IPS DF 6.9 (cell line): ENCODE measurements around the gene NTM.

Experiments used
- DNase-seq: peaks from one replicate; pipeline ENCODE4 v3.0.0-alpha.2; 2013; ENCODE audit warnings: low read depth, low spot score
- H3K27ac ChIP-seq: one replicate; pipeline ENCODE4 v1.5.1; 2013; ENCODE audit warnings: low read length, control low read depth
- H3K27me3 ChIP-seq: 2 replicates; pipeline ENCODE4 v1.6.1; 2013; ENCODE audit warnings: mild to moderate bottlenecking, low read length; ENCODE audit not compliant: control insufficient read depth, insufficient read depth
- H3K36me3 ChIP-seq: 2 replicates; pipeline ENCODE4 v1.6.1; 2013; ENCODE audit warnings: low read length; ENCODE audit not compliant: control insufficient read depth, insufficient read depth
- H3K4me1 ChIP-seq: 2 replicates; pipeline ENCODE4 v1.6.1; 2013; ENCODE audit warnings: low read length; ENCODE audit not compliant: control insufficient read depth, insufficient read depth
- H3K4me3 ChIP-seq: 2 replicates; pipeline ENCODE4 v1.5.1; 2013; ENCODE audit warnings: mild to moderate bottlenecking, low read length
- H3K9me3 ChIP-seq: 2 replicates; pipeline ENCODE4 v1.6.1; 2013; ENCODE audit warnings: low read length, inconsistent platforms; ENCODE audit not compliant: control insufficient read depth, insufficient read depth
- WGBS: extraction: QIAGEN DNeasy Blood & Tissue Kit; methylation state at CpG from one replicate; pipeline ENCODE4 v1.1.7; 2013; ENCODE audit warnings: mixed read lengths, missing lambda C conversion rate; ENCODE audit not compliant: insufficient read length, insufficient coverage; 5-methylcytosine and 5-hydroxymethylcytosine counted together

Gene NTM

DNA sequence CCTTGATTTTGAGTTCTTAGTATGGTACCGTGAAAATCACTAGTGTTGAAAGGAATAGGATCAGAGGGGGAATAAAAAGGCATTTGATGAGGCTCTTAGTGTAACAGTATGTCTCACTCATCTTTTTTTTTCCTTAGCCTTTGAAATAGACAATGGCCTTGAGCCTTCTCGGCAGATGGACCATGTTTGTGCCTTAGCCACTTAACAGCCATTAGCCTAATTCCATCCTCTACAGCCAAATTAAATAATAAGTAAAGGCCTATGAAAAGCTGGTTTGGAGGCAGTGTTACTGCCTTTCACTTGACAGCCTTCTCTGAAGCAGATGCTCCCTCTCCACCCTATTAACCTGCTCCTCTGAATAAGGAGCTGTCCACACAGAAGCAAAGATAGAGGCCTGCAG is 580.7 kb downstream of the NTM start:
- Histone ChIP-seq H3K27me3 (no peaks in the 10 kb centered on the region), H3K4me1 (peaks cover 4% of the 10 kb centered on the region; the same call in 1 of the 2 replicates), H3K9me3 (no peaks in the 10 kb centered on the region), H3K27ac (no peak overlapping the region), H3K36me3 (no peaks in the 10 kb centered on the region), H3K4me3 (no peak overlapping the region)
- no peak for DNase-seq
- no CpG with 5 or more reads among the region's 2 CpGs for WGBS

- no CpG with 5 or more reads among the region's 10 CpGs for whole genome bisulfite sequencing
- DNase-seq, result no peak
These were observed 583.7 kb downstream of the NTM start for GRCh38 chr11:131954146-131954545.

DNA sequence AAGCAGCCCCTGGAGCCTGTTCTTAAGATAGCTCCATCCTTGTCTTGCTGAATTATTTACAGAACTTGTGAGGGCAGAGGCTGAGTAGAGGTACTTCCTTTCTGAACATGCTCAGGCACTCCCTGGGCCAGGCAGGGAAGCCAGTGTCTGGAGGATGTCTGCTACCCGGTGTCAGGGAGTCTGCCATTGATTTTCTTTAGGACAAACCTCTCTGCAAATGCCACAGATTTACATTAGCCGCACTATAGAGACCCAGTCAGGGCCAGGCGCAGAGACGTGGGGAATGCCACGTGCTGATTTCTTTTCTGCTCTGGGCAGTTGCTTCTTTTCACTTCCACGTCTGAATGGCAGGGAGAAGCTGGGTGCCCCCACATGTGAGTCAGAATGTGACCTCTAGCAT is 585.5 kb downstream of the NTM start:
- no peak for DNase-seq
- no peak overlapping the region for H3K4me3 ChIP-seq
- no CpG with 5 or more reads among the region's 6 CpGs for WGBS
- H3K27me3 ChIP-seq, result no peaks in the 10 kb centered on the region
- no peak overlapping the region for H3K27ac ChIP-seq
- peaks cover 4% of the 10 kb centered on the region; the same call in 1 of the 2 replicates for H3K4me1 ChIP-seq
- H3K9me3 ChIP-seq, result no peaks in the 10 kb centered on the region
- no peaks in the 10 kb centered on the region for H3K36me3 ChIP-seq

More at GRCh38 chr11:131954146-131954545, 583.7 kb downstream of the NTM start:
- no peaks in the 10 kb centered on the region for H3K9me3 ChIP-seq
- no peaks in the 10 kb centered on the region for H3K27me3 ChIP-seq
- H3K36me3 ChIP-seq, result no peaks in the 10 kb centered on the region
- no peak overlapping the region for H3K27ac ChIP-seq
- peaks cover 4% of the 10 kb centered on the region; the same call in 1 of the 2 replicates for H3K4me1 ChIP-seq
- no peak overlapping the region for H3K4me3 ChIP-seq

- DNase-seq, result no peak
- H3K27me3 ChIP-seq, result no peaks in the 10 kb centered on the region
- H3K4me1 ChIP-seq, result peaks cover 4% of the 10 kb centered on the region; the same call in 1 of the 2 replicates
- no peak overlapping the region for H3K4me3 ChIP-seq
- H3K27ac ChIP-seq, result no peak overlapping the region
- no peaks in the 10 kb centered on the region for H3K9me3 ChIP-seq
- WGBS, result no CpG with 5 or more reads among the region's 2 CpGs
- H3K36me3 ChIP-seq, result no peaks in the 10 kb centered on the region
These were observed 586.8 kb downstream of the NTM start for GRCh38 chr11:131957201-131957600.

GRCh38 chr11:131957875-131958274 is 587.5 kb downstream of the NTM start:
- DNase-seq, result no peak
- H3K4me1 ChIP-seq, result peaks cover 4% of the 10 kb centered on the region; the same call in 1 of the 2 replicates

GRCh38 chr11:131962818-131963217 is 592.4 kb downstream of the NTM start:
- no CpG with 5 or more reads among the region's 7 CpGs for WGBS
- H3K27ac ChIP-seq, result no peak overlapping the region
- H3K4me1 ChIP-seq, result no peaks in the 10 kb centered on the region
- no peaks in the 10 kb centered on the region for H3K9me3 ChIP-seq
- no peak overlapping the region for H3K4me3 ChIP-seq
- DNase-seq, result no peak
- no peaks in the 10 kb centered on the region for H3K36me3 ChIP-seq
- no peaks in the 10 kb centered on the region for H3K27me3 ChIP-seq

More at GRCh38 chr11:131957875-131958274, 587.5 kb downstream of the NTM start:
- no CpG with 5 or more reads among the region's 6 CpGs for WGBS
- Histone ChIP-seq H3K27ac (no peak overlapping the region), H3K27me3 (no peaks in the 10 kb centered on the region), H3K4me3 (no peak overlapping the region), H3K36me3 (no peaks in the 10 kb centered on the region), H3K9me3 (no peaks in the 10 kb centered on the region)

- no peak overlapping the region for H3K4me3 ChIP-seq
- no peak for DNase-seq
- H3K36me3 ChIP-seq, result no peaks in the 10 kb centered on the region
- WGBS, result 100% methylated on average over 4 of the region's 9 CpGs
- no peaks in the 10 kb centered on the region for H3K4me1 ChIP-seq
- no peaks in the 10 kb centered on the region for H3K27me3 ChIP-seq
- H3K27ac ChIP-seq, result no peak overlapping the region
- H3K9me3 ChIP-seq, result no peaks in the 10 kb centered on the region
These were observed 594.5 kb downstream of the NTM start for GRCh38 chr11:131964698-131965483.

DNA sequence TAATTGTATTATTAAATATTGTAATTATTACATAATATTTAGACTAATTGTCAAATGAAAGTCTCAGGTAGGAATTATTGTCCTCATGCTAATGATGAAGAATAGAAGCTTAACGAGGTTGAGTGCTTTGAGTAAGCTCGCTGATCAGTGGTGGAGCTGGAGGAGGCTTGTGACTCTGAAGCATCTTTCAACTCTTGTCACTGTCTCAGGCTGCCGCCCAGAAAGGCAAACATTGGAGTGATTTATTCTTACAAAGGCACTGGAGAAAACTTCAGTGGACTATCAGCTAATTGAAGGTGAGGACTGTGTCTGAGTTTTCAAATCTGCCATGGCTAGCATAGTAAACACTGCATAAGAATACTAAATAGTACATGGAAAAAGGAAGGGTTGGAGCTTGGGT is 595.1 kb downstream of the NTM start:
- Histone ChIP-seq H3K27ac (no peak overlapping the region), H3K4me1 (no peaks in the 10 kb centered on the region), H3K4me3 (no peak overlapping the region), H3K36me3 (no peaks in the 10 kb centered on the region), H3K27me3 (no peaks in the 10 kb centered on the region), H3K9me3 (no peaks in the 10 kb centered on the region)
- no peak for DNase-seq
- WGBS, result no CpG with 5 or more reads among the region's 3 CpGs

DNA sequence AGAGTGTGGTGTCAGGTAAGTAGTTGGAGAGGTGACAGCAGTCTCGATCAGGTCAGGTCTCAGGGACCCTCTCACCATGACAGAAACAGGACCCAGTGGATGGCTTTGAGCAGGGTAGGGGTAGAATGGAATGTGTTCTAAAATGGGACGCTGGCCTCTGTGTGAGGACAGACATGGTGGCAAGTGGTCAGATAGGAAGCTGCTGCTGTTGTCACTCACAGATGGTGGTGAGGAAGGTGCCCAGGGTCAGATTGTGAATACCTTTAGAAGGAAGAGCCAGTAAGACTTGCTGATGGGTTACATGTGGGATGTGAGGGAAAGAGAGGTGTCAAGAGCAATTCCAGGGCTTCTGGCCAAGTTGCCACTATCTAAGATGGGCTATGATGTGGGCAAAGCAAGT is 596.3 kb downstream of the NTM start:
- Histone ChIP-seq H3K36me3 (no peaks in the 10 kb centered on the region), H3K4me1 (no peaks in the 10 kb centered on the region), H3K27ac (no peak overlapping the region), H3K9me3 (no peaks in the 10 kb centered on the region), H3K27me3 (no peaks in the 10 kb centered on the region), H3K4me3 (no peak overlapping the region)
- no CpG with 5 or more reads among the region's 2 CpGs for WGBS
- no peak for DNase-seq

- no peak overlapping the region for H3K27ac ChIP-seq
- no peaks in the 10 kb centered on the region for H3K4me1 ChIP-seq
- no peaks in the 10 kb centered on the region for H3K36me3 ChIP-seq
- no peaks in the 10 kb centered on the region for H3K27me3 ChIP-seq
- WGBS, result no CpG with 5 or more reads among the region's 2 CpGs
- no peak for DNase-seq
- H3K4me3 ChIP-seq, result no peak overlapping the region
- H3K9me3 ChIP-seq, result no peaks in the 10 kb centered on the region
These were observed 598.8 kb downstream of the NTM start for GRCh38 chr11:131969261-131969660.

DNA sequence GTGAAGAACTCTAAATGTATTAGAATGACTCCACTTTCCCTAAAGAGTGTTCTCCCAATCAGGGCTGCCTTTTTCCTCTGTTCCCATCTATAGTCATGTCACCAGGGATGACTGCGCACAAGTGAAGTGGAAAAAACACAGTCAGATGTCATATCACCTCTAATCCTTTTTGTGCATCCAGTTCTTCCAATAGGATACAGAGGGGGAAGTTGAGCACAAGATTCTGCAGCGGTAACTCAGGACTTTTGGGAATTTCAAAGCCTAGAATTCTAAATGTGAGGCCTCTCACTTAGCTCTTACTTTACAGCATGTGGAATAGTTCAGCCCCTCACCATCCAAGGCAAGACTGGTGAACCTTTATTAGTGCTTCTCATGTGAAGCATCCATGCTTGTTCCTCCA is 602.6 kb downstream of the NTM start:
- Histone ChIP-seq H3K27me3 (no peaks in the 10 kb centered on the region), H3K9me3 (no peaks in the 10 kb centered on the region), H3K4me3 (no peak overlapping the region), H3K4me1 (peaks cover 9% of the 10 kb centered on the region; the same call in 1 of the 2 replicates), H3K36me3 (no peaks in the 10 kb centered on the region), H3K27ac (no peak overlapping the region)
- DNase-seq, result no peak
- no CpG with 5 or more reads among the region's 2 CpGs for WGBS
